NCI-H1694 treated with DMSO at 0.1 percent for 48 hours (cell line): ENCODE measurements around the gene C9orf85.
"Not testable (repeated sequence)": the region's sequence is repeated elsewhere in the genome, so short reads cannot be mapped to it uniquely, and the experiment has no call there.

ENCODE experiments used
- DNase-seq: peaks from one replicate; lab custom pipeline; 2025; lab: John Stamatoyannopoulos, UW

C9orf85 gene

DNA sequence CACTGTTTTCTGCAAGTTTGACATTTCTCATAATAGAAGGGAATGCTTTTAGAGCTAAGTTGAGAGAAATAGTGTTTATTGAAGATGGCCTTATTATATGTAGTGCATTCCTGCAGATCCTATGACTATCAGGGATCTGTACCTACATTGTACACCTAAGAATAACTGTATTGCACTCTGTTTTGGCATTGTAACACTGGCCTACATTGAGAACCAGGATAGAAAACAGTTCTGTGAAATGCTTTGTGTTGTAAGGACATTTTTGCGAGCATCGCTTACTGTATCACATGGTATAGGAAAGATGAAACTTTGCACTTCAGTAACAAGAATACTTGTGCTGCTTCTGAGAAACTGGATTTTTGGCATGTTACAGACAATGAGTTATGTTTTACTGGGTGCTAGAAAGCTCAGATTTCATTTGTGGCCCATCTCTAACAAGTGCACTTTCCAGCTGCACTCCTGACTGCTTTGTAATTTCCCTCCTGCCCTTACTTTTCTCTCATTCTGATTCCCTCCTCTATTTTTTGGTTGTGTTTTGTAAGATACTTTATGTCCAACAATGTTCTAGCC is 30.6 kb downstream of the C9orf85 start:
- DNase-seq: no peak

DNA sequence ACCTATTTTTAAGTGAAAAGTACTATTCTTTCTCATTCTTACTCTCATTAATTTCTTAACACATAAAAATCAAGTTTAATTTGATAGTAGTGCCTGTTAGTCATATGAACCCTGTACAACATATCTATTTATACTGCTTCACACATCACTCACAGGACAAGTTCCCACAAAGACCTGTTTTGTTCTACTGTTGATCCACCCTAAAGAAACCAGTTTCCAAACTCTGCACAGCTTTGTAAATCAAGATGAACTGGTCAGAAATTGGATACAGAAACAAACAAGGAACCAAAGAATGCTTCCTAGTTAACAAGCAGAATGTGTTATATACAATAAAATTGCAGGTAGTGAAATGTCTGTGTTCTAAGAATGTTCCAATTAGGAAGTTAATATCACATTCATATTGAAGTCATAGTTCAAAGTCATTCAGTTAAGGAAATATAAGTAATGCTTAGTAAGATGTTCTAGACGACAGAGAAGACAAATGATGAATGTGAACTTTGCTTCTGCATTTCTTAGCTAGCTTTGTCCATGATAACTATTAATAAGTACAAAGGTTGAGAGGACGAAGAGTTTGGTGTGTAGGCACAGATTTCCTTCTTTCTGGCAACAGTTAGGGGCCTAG is 33.4 kb downstream of the C9orf85 start:
- no peak for DNase-seq

GRCh38 chr9:71954652-71955051 is 43.2 kb downstream of the C9orf85 start:
- DNase-seq: not testable (repeated sequence)

DNA sequence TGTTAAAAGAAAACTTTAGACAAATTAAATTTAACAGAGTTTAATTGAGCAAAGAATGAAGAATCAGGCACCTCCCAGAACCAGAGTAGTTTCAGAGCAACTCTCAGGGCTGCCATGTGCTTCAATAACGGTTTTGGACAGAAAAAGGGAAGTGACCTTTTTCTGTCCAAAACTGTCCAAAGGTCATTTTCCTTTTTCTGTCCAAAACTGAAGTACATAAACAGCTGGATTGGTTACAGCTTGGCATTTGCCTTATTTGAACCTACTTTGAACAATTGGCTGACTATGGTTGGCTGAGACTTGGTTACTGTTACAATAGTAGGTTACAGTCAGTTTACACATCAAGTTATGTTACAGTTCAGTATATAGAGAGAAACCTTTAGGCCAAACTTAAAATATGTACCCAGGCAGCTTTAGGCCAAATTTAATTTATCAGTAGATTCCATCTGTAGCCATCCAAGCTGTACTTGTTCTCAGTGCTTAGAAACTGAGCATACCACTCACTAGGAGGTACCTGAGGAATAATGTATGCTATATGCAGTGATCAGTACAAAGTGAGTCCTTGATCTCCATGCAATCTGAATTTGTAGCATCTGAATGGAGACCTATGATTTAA is 44.0 kb downstream of the C9orf85 start:
- DNase-seq: no peak

GRCh38 chr9:71962328-71962727 is 50.9 kb downstream of the C9orf85 start:
- DNase-seq: no peak

GRCh38 chr9:71963471-71963996 is 52.1 kb downstream of the C9orf85 start:
- not testable (repeated sequence) for DNase-seq

GRCh38 chr9:71965403-71965802 is 54.0 kb downstream of the C9orf85 start:
- no peak for DNase-seq

- no peak for DNase-seq
Observed at GRCh38 chr9:71966601-71967000, 55.2 kb downstream of the C9orf85 start.

- DNase-seq: no peak
Observed at GRCh38 chr9:71968541-71969090, 57.2 kb downstream of the C9orf85 start.

DNA sequence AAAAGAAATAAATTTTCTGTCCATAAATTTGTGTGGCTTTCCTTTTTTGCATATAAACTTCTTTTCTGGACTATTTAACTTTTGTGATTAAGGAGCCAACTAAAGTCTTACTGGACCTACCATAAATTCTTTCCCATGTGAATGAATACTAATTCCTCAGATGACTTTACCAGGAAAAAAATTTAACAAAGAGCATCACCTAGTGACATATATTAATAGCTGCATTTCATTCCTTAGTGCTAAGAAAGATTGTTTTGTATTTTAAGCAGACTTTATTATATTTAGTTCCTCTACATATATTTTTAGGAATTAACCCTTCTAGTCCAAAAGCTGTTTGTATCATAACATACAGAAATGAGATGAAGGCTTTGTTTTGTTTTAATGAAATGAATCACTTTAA is 64.4 kb downstream of the C9orf85 start:
- peak; percentile 14 for DNase-seq

DNA sequence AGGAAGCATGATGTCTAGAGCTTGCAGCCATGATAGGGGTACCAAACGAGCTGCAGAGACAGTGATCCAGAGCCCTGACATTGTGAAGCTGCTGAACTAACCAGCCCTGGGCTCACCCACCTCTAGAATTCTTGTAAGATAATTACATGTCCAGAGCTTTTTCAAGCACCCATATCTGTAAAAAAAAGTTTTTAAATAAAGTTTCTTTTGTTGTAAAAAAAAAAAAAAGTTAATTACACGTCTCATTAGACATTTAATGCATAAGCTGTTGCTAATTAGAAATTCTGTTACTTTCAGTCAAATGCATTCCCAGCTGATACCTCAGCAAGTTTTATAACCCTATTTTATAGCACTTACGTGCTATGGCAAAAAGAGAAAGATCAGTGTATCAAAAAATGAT is 65.6 kb downstream of the C9orf85 start:
- no peak for DNase-seq

GRCh38 chr9:71980266-71981190 is 69.1 kb downstream of the C9orf85 start:
- no peak for DNase-seq

DNA sequence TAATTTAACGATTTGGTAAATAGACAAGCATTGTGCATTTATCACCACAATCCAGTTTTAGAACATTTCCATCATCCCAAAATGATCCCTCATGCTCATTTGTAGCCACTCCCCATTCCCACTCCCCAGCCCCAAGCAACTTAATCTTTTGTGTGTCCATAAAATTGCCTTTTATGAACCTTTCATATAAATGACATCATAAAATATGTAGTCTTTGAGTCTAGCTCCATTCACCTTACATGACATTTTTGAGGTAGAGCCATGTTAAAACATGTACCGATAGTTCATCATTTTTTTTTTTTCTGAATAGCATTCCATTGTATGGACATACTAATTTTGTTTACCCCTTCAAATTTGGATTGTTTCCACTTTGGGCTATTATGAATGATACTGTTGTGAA is 70.5 kb downstream of the C9orf85 start:
- DNase-seq: no peak

- no peak for DNase-seq
Observed at GRCh38 chr9:71984403-71984802, 73.0 kb downstream of the C9orf85 start.

GRCh38 chr9:71984831-71985281 is 73.4 kb downstream of the C9orf85 start:
- no peak for DNase-seq

DNA sequence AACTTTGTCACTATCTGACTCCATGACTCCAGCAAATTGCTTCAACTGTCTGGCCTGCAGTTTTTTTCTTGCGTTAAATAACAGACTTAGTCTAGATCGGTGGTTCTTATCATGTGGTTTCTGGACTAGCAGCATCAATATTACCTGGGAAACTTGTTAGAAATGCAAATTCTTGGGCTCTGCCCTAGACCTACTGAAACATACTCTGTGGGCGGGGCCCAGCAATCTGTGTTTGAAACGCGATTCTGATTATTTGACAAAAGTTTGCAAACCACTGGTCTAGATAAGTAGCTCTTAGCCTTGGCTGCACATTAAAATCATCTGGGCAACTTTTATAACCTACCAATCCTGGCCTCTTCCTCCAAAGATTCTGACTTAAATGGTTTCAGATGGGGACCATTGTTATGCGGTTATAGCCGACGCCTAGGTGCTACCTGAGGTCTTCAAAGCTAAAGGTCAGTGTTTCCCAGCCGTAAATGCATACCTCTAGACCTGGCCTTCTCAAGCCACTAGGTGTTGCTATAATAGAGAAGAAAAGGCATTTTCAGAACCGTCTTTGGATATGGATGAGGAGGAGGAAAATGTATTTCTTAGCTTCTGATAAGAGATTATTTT is 74.0 kb downstream of the C9orf85 start:
- DNase-seq: no peak

- no peak for DNase-seq
Observed at GRCh38 chr9:71986900-71987299, 75.5 kb downstream of the C9orf85 start.

- no peak for DNase-seq
Observed at GRCh38 chr9:71987471-71988371, 76.3 kb downstream of the C9orf85 start.

DNA sequence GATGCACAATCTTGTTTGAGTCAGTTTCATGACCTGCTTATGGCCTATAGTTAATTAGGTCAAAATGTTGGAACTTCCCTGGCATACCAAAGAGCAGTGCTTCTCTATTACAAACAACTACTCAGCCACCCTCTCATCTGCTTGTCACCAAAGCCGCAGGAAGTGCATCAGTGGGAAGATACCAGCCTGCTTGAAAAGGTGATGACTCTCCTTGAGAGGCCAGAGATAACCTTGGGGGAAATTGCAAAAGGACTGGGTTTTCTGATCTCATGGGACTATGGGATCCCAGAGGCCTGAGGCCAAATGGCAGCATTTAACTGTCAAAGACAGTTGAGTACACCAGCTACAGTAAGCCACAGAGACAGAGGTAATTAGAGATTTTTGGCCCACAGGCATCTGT is 79.0 kb downstream of the C9orf85 start:
- DNase-seq: no peak

DNA sequence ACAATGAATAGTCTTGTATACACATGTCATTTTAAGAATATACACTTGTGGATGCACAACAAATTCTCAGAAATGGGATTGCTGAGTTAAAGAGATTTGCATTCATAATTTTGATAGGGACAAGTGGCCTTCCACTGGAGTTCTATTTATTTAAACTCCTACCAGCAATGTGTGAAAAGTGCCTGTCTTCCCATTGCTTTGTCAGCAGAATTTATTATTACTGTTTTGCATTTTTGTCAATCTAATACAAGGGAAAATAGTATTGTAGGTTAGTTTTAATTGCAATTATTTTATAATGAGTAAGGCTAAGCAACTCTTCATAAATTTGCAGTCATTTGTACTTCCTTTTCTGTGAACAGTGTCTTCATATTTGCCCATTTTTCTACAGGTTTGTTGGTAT is 94.0 kb downstream of the C9orf85 start:
- DNase-seq: no peak
